Fibroblast of lung (primary cell): ENCODE data around the gene DNMT3A.

Experiments
- CTCF ChIP-seq, 2 donors: IDR thresholded peaks in 1 of 2; conservative IDR thresholded peaks in 1 of 2; 1 replicate in 1 of 2; 2 replicates in 1 of 2; pipeline ENCODE4 v1.5.1; 2011 to 2012; ENCODE audit warnings: low read length in 2 of 2, control low read depth in 1 of 2, inconsistent platforms in 1 of 2, low read depth in 1 of 2, mild to moderate bottlenecking in 1 of 2
- EZH2 ChIP-seq: IDR thresholded peaks from 2 replicates; pipeline ENCODE4 v1.5.1; 2012; ENCODE audit warnings: low read length, control low read depth, mild to moderate bottlenecking; ENCODE audit errors: missing control alignments

- TF ChIP-seq EZH2 = no peak
- no peak for TF ChIP-seq CTCF (conservative IDR thresholded peaks at IDR 0.05 in 1 of 2, IDR thresholded peaks at IDR 0.05 in 1 of 2; ENCODE audit: low read depth in 1 of 2, low read length in 2 of 2)
Observed at GRCh38 chr2:25332571-25332970, 9.2 kb downstream of the DNMT3A start.
